SW480 (cell line): ENCODE results near the gene MAPKAP1.
"Not testable (repeated sequence)": the region's sequence is repeated elsewhere in the genome, so short reads cannot be mapped to it uniquely, and the experiment has no call there.

ENCODE experiments used
- DNase-seq: peaks from one replicate; pipeline ENCODE4 v3.0.0-alpha.2; 2016; ENCODE audit warnings: low spot score

The MAPKAP1 gene

GRCh38 chr9:125603478-125604021, 103.5 kb downstream of the MAPKAP1 start:
- no peak for DNase-seq

GRCh38 chr9:125601961-125602360, 105.0 kb downstream of the MAPKAP1 start:
- no peak for DNase-seq

- DNase-seq = no peak
These were observed 106.8 kb downstream of the MAPKAP1 start for GRCh38 chr9:125600194-125600593.

- no peak for DNase-seq
These were observed 112.8 kb downstream of the MAPKAP1 start for GRCh38 chr9:125594223-125594610.

GRCh38 chr9:125593581-125594222, 113.3 kb downstream of the MAPKAP1 start:
- DNase-seq = no peak

GRCh38 chr9:125591888-125592287, 115.1 kb downstream of the MAPKAP1 start:
- no peak for DNase-seq

GRCh38 chr9:125591245-125591644, 115.8 kb downstream of the MAPKAP1 start:
- no peak for DNase-seq

GRCh38 chr9:125589287-125589686, 117.7 kb downstream of the MAPKAP1 start:
- DNase-seq = no peak

GRCh38 chr9:125587819-125588460, 119.1 kb downstream of the MAPKAP1 start:
- no peak for DNase-seq

- DNase-seq = no peak
These were observed 120.9 kb downstream of the MAPKAP1 start for GRCh38 chr9:125586172-125586511.

GRCh38 chr9:125585503-125586171, 121.4 kb downstream of the MAPKAP1 start:
- DNase-seq = no peak

GRCh38 chr9:125580701-125581286, 126.2 kb downstream of the MAPKAP1 start:
- no peak for DNase-seq

- DNase-seq = no peak
These were observed 127.7 kb downstream of the MAPKAP1 start for GRCh38 chr9:125579030-125579932.

GRCh38 chr9:125574126-125574877, 132.7 kb downstream of the MAPKAP1 start:
- no peak for DNase-seq

- not testable (repeated sequence) for DNase-seq
These were observed 134.5 kb downstream of the MAPKAP1 start for GRCh38 chr9:125572461-125572860.

GRCh38 chr9:125571824-125572223, 135.2 kb downstream of the MAPKAP1 start:
- DNase-seq = not testable (repeated sequence)

GRCh38 chr9:125570246-125570645, 136.8 kb downstream of the MAPKAP1 start:
- DNase-seq = no peak

- no peak for DNase-seq
These were observed 138.4 kb downstream of the MAPKAP1 start for GRCh38 chr9:125568621-125569020.

- not testable (repeated sequence) for DNase-seq
These were observed 141.0 kb downstream of the MAPKAP1 start for GRCh38 chr9:125566051-125566450.

GRCh38 chr9:125565126-125565525, 141.9 kb downstream of the MAPKAP1 start:
- no peak for DNase-seq

- DNase-seq = no peak
These were observed 142.4 kb downstream of the MAPKAP1 start for GRCh38 chr9:125564631-125565030.
